GM18867 (cell line): Measurements from ENCODE around the gene PAPSS2.

Experiments
- ATAC-seq: cut with Tn5 transposase; IDR thresholded peaks from one replicate; pipeline ENCODE4 v1.9.1; 2021; ENCODE audit warnings: mild to moderate bottlenecking, moderate library complexity; ENCODE audit not compliant: unreplicated experiment

PAPSS2 gene

DNA sequence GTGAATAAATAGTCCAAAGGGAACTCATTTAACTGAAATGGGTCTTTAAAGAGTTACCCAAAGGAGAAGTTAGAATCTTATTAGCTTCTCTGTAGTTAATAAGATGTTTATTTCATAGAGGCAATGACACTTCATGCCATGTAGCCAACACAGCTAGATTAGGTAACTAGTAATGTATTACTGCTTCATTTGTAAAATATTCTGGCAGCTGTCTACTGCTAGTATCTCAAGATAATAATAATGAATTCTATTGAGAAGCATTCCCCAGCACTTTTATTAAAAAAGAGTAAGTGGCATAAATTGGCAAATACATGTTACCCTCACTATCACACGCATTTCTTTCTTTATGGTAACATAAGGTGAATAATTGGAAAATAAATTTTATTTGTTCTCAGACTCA is 10.1 kb downstream of the PAPSS2 start:
- no peak for ATAC-seq

GRCh38 chr10:87670586-87670985 is 10.9 kb downstream of the PAPSS2 start:
- no peak for ATAC-seq

- no peak for ATAC-seq
Observed at GRCh38 chr10:87671139-87671815, 11.6 kb downstream of the PAPSS2 start.

DNA sequence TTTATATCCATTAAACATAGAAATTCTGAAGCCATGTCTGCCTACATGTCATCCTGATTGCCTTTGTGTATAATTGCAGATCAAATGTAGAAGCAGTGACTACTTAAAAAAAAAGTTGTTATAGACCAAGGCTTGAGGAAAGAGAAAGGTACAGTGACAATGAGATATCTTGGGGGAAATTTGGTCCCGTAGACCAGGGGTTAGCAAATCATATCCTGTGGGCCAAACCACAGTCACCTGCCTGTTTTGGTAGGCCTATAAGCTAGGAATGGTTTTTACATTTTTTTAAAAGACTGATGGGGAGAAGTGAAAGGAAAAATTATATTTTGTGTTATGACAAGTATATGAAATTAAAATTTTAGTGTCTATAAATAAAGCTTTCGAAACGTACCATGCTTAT is 12.9 kb downstream of the PAPSS2 start:
- no peak for ATAC-seq

- no peak for ATAC-seq
Observed at GRCh38 chr10:87674943-87675342, 15.3 kb downstream of the PAPSS2 start.

GRCh38 chr10:87675396-87676376 is 16.0 kb downstream of the PAPSS2 start:
- no peak for ATAC-seq

DNA sequence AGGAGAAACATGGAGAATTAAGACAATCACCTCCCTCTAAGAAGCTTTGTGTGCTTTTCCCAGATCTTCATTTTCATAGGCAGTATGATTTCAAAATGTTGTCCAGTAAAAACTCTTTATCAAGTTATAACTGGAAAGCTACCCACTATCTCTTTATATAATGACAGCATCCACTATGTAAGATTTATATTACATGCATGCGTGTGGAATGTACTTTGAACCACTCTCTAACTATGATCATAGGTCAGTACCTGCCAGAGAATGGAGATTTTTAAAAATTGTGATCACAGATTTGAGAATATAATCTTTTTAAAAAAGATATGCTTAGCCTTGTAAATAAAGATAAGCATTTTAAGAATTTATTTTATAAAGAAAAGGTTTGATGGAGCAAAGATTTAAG is 17.9 kb downstream of the PAPSS2 start:
- no peak for ATAC-seq

GRCh38 chr10:87678302-87678701 is 18.6 kb downstream of the PAPSS2 start:
- ATAC-seq = no peak

DNA sequence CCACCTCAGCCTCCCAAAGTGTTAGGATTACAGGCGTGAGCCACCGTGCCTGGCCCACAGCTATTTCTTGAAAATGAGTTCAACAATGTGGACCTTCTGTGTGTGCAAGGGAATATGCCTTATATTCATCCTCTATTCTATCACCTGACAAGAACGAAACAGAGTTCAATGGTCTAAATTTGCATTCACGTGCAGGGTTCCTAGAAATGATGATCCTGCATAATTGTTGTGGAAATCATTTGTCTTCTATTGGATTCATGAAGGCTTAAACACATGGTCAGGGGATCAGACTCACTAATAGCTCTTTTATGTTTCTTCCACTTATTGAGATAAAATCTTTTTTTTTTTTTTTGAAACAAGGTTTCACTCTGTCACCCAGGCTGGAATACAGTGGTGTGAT is 23.7 kb downstream of the PAPSS2 start:
- ATAC-seq = no peak

- ATAC-seq = no peak
Observed at GRCh38 chr10:87684001-87684638, 24.4 kb downstream of the PAPSS2 start.

DNA sequence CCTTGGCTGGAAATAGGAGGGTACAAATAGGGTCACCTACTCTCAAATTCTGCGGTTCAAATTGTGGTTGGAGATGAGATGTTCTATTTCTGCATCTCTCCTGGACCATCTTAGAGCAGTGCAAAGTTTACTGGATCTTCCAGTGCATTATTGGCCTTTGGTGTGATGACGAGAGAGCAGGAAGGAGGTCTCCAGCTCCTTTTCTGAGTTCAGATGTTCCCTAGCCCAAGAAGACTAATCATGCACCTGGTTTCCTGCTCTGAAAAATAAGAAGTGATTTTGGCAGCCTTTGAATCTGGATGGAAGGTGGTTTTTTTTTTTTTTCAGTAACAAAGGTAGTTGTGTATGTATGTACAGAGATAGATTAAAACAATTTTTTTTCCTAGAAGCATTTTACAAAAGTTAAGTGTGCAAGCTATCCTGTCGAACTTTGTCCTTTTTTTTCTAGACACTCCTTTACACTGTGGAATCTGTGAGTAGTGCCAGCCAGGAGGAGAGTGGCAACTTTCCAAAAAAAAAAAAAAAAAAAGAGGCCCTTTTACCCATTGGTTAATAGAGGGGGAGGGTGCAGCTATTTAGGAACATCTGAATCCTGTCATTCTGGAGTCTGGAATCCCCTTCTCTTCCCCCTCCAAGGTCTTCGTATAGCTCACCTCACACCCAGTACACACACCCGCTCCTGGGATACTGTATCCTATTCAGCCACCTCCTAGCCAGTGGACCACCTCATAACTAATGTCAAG is 26.3 kb downstream of the PAPSS2 start:
- ATAC-seq = no peak

DNA sequence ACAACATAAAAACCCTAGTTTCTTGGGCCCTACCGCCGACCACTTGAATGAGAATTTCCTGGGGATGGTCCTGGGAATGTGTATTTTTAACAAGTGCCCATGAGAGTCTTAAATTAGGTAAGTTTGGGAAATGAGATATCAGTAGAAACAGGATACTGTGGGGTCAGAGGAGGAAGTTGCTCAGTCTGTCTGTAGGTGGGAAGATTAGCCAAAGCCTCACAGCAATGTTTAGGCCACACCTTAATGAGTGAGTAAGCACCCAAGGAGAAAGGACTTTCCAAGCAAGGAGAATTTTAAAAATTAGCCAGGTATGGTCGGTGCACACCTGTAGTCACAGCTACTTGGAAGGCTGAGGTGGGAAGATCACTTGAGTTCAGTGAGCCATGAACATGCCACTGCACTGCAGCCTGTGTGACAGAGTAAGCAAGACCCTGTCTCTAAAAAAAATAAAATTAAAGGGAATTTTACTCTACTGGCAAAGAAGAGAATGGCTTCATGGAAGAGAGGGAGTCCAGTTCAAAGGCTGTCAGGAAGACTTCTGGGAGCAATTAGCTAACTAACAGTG is 31.9 kb downstream of the PAPSS2 start:
- no peak for ATAC-seq

DNA sequence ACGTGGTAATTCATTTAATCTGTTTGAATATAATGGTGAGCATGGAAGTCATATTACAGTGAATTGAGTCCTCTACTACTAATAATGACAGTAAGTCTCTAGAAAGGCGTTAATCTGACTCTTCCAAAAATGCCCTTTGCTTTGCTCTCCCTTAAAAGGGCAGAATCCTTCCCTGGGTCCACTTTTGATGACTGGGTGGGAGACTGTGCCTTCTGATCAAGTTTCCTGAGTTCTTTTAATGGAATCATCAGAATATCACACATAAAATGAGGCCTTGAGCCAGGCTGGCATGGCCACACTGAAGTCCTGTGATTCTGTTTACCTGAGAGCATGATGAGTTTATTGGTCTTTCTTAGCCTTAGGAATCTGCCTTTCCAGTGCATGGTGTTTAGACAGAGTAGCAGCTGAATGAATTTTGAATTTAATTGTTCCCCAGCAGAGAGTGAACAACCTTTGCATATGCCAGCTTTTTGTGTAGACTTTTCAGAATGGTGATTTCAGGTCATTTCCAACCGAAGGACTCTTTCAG is 33.3 kb downstream of the PAPSS2 start:
- no peak for ATAC-seq

DNA sequence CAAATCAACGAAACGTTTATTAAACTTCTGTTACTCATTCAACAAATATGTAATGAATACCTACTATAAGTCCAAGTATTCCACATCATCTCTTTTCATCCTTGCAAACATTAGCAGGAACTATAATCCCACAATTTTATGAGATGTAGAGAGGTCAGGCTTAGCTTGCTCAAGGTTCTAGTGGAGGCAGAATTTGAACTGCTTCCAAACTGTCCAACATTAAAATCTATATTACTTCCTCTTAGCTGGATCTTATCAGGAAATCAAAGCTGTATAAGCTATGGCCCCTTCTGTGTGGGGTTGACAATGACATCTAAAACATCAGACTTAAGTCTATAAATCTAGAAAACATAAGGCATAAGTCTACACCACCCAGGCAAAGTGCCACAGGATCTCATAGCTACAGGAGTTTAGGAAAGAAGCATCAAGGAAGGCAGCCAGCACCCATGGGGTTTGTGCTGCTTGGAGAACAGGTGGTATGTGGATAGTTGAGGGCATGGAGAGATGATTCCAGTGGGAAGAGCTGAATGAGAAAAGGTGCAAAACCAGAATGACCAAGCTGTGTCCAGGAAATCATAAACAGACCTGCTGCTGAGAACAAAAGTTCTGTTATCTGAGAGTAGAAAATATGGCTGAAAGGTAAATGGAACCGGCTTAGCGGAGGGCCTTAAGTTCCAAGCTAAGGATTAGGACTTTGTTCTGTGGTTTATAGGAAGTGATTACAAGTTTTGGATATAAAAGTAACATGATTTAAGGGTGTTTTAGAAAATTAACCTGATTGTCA is 34.5 kb downstream of the PAPSS2 start:
- ATAC-seq = no peak

DNA sequence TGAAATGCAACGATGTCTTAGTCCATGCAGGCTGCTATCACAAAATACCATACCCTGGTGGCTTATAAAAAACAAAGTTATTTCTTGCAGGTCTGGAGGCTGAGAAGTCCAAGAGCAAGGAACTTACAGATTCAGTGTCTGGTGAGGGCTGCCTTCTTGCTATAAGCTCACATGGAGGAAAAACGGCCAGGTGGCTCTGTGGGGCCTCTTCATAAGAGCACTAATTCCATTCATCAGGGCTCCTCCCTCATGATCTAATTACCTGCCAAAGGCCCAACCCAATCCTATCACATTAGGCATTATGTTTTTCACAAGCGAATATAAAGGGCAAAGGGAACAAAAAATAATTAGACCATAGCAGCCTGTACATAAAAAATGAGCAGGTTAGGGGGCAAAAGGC is 35.4 kb downstream of the PAPSS2 start:
- no peak for ATAC-seq

- ATAC-seq = no peak
Observed at GRCh38 chr10:87696922-87697745, 37.5 kb downstream of the PAPSS2 start.

DNA sequence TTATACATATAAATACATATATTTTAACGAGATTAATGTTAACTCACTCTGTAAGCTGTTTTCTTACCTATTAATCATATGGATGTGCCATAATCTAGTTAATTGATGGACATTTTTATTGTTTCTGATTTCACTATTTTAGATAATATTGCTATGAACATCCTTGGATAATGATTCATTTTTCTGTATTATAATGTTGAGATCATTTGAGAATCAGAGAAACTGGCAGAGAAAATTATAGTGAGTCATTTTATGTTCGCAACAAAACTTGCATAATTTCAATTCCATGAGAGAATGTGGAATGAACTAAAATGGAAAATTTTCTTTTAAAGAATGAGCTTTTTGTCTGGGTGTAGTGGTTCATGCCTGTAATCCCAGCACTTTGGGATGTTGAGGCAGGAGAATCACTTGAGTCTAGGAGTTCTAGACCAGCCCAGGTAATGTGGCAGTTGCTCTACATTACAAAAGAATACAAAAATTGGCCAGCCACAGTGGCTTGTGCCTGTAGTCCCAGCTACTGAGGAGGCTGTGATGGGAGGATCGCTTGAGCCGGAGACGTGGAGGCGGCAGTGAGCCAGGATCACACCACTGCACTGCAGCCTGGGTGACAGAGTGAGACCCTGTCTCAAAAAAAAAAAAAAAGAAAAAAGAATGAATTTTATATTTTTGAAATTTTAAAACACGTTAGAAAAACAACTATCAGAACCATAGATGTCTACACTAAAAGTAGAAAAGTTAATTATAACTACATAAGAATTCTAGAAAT is 40.5 kb downstream of the PAPSS2 start:
- no peak for ATAC-seq
